SU-DHL-6 (cell line): ENCODE measurements around the gene ABCD1.

Experiments used
- H2AFZ ChIP-seq: fragments of 200-600 bp; sonication (generic); 2 replicates; pipeline ENCODE4 v1.6.1; 2014; ENCODE audit warnings: low read depth, mild to moderate bottlenecking, moderate library complexity, mixed read lengths, antibody characterized with exemption, low read length; ENCODE audit not compliant: severe bottlenecking
- H3F3A ChIP-seq: fragments of 200-600 bp; shearing (Covaris generic); 2 replicates; pipeline ENCODE4 v1.6.0; 2016; ENCODE audit warnings: antibody characterized with exemption, mild to moderate bottlenecking; ENCODE audit not compliant: insufficient read depth
- H3K27ac ChIP-seq: fragments of 200-600 bp; sonication (generic); 2 replicates; pipeline ENCODE4 v1.5.1; 2016; ENCODE audit warnings: low read depth, mild to moderate bottlenecking, low read length, moderate library complexity, mixed read lengths
- H3K27me3 ChIP-seq: fragments of 200-600 bp; sonication (generic), shearing (Covaris generic); 2 replicates; pipeline ENCODE4 v1.6.0; 2014; ENCODE audit warnings: mild to moderate bottlenecking, low read length
- H3K36me3 ChIP-seq: fragments of 200-600 bp; sonication (generic); 2 replicates; pipeline ENCODE4 v1.6.1; 2014; ENCODE audit warnings: mild to moderate bottlenecking, low read length, mixed read lengths
- H3K4me2 ChIP-seq: fragments of 300-600, 200-600 bp; shearing (Covaris generic), sonication (generic); 2 replicates; pipeline ENCODE4 v1.6.0; 2014; ENCODE audit warnings: low read length, low read depth, mild to moderate bottlenecking; ENCODE audit not compliant: poor library complexity, severe bottlenecking
- H3K4me3 ChIP-seq: fragments of 200-600 bp; sonication (generic); 2 replicates; pipeline ENCODE4 v1.5.1; 2014; ENCODE audit warnings: antibody characterized with exemption, low read length, mild to moderate bottlenecking, mixed read lengths; ENCODE audit not compliant: insufficient read depth, poor library complexity, severe bottlenecking
- H3K79me2 ChIP-seq: fragments of 200-600 bp; sonication (generic); 2 replicates; pipeline ENCODE4 v1.6.1; 2014; ENCODE audit warnings: mild to moderate bottlenecking, low read length, moderate library complexity; ENCODE audit not compliant: insufficient read depth
- H3K9ac ChIP-seq: fragments of 200-600 bp; sonication (generic); 2 replicates; pipeline ENCODE4 v1.7.0; 2014; ENCODE audit warnings: mild to moderate bottlenecking, low read length
- H3K9me2 ChIP-seq: fragments of 200-600 bp; sonication (generic); replicated peaks from 2 replicates; pipeline ENCODE4 v1.6.1; 2014; ENCODE audit warnings: low read length; ENCODE audit not compliant: insufficient read depth
- H3K9me3 ChIP-seq: fragments of 200-600 bp; sonication (generic); 2 replicates; pipeline ENCODE4 v1.6.1; 2014; ENCODE audit warnings: low read length, mixed read lengths; ENCODE audit not compliant: insufficient read depth
- H4K20me1 ChIP-seq: fragments of 200-600 bp; sonication (generic); 2 replicates; pipeline ENCODE4 v1.6.1; 2014; ENCODE audit warnings: low read depth, mild to moderate bottlenecking, antibody characterized with exemption, low read length, moderate library complexity, mixed read lengths
- CTCF ChIP-seq: fragments of 200-600 bp; sonication (generic); IDR thresholded peaks from one replicate; pipeline ENCODE4 v1.5.1; 2017; ENCODE audit warnings: antibody characterized with exemption, mild to moderate bottlenecking, low read length, moderate library complexity; ENCODE audit not compliant: insufficient read depth, poor library complexity, severe bottlenecking
- EZH2phosphoT487 ChIP-seq: fragments of 200-600 bp; sonication (generic), shearing (Covaris generic); conservative IDR thresholded peaks from 2 replicates; pipeline ENCODE4 v1.6.1; 2018; ENCODE audit warnings: mild to moderate bottlenecking, antibody characterized with exemption, low read length, moderate library complexity, mixed read lengths

ABCD1 gene

GRCh38 chrX:153773741-153774575 is 49.3 kb downstream of the ABCD1 start:
- no peaks in the 10 kb centered on the region for H4K20me1 ChIP-seq
- H3K9me3 ChIP-seq, result no peaks in the 10 kb centered on the region

GRCh38 chrX:153774576-153775292 is 50.1 kb downstream of the ABCD1 start:
- H4K20me1 ChIP-seq, result no peaks in the 10 kb centered on the region
- no peak overlapping the region for H3K27ac ChIP-seq
- H3K79me2 ChIP-seq, result no peaks in the 10 kb centered on the region
- no peaks in the 10 kb centered on the region for H3K9me3 ChIP-seq
- no peak for TF ChIP-seq EZH2phosphoT487
- TF ChIP-seq CTCF, result no peak
- H3K27me3 ChIP-seq, result no peaks in the 10 kb centered on the region
- H2AFZ ChIP-seq, result no peak overlapping the region
- H3K9me2 ChIP-seq, result no peaks in the 10 kb centered on the region
- no peak overlapping the region for H3K9ac ChIP-seq
- no peaks in the 10 kb centered on the region for H3K36me3 ChIP-seq
- H3F3A ChIP-seq, result no peaks in the 10 kb centered on the region
- H3K4me2 ChIP-seq, result no peak overlapping the region
- H3K4me3 ChIP-seq, result no peak overlapping the region

More at GRCh38 chrX:153773741-153774575, 49.3 kb downstream of the ABCD1 start:
- no peak overlapping the region for H3K27ac ChIP-seq
- H2AFZ ChIP-seq, result no peak overlapping the region
- no peaks in the 10 kb centered on the region for H3K36me3 ChIP-seq
- no peaks in the 10 kb centered on the region for H3K79me2 ChIP-seq
- no peaks in the 10 kb centered on the region for H3K9me2 ChIP-seq
- no peak overlapping the region for H3K4me3 ChIP-seq
- no peaks in the 10 kb centered on the region for H3F3A ChIP-seq
- H3K9ac ChIP-seq, result no peak overlapping the region
- TF ChIP-seq EZH2phosphoT487 (no peak), CTCF (no peak)
- H3K27me3 ChIP-seq, result no peaks in the 10 kb centered on the region
- H3K4me2 ChIP-seq, result no peak overlapping the region

DNA sequence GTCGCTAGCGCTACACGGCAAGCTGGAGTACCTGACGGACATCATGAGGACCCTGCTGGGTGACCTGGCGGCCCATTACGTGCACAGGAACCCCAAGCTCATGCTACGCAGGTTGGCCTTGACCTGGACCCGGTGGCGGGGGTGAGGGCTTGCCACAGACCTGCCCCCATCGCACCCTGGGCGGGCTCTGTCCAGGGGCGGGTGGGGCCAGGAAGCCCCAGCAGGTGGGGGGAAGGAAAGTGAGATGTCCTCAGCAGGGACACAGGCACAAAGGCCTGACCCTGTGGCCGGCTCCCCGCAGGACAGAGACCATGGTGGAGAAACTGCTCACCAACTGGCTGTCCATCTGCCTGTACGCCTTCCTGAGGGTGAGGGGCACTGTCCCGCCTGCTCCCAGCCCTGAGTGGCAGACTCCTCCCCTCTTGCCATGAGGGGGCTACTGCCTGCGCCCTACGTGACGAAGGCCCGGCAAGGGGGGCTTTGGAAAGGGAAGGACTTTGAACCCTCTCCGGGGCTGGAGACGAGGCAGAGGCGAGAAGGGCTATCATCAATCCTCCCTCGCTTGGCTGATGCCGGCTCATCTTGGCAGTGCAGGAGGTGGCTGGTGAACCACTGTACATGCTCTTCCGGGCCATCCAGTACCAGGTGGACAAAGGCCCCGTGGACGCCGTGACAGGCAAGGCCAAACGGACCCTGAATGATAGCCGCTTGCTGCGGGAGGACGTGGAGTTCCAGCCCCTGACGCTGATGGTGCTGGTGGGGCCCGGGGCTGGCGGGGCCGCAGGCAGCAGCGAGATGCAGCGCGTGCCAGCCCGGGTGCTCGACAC is 50.9 kb downstream of the ABCD1 start:
- Histone ChIP-seq H2AFZ (no peak overlapping the region), H4K20me1 (no peaks in the 10 kb centered on the region; the same call in 1 of the 2 replicates), H3K79me2 (no peaks in the 10 kb centered on the region), H3K27ac (no peak overlapping the region), H3K36me3 (no peaks in the 10 kb centered on the region), H3K9ac (no peak overlapping the region), H3K4me3 (no peak overlapping the region), H3K9me3 (no peaks in the 10 kb centered on the region), H3K9me2 (no peaks in the 10 kb centered on the region), H3K4me2 (no peak overlapping the region), H3K27me3 (no peaks in the 10 kb centered on the region), H3F3A (no peaks in the 10 kb centered on the region)
- TF ChIP-seq CTCF, result no peak
- TF ChIP-seq EZH2phosphoT487, result no peak
